Measurements from ENCODE around the gene GREB1L. TPM values are rescaled to one million over a fixed set of nuclear protein-coding genes. Genes with fewer than 3 reads are reported as not detected.

The GREB1L gene
- total RNA-seq, 2 donors from 2014 or later, result 2.0 to 21.6 TPM

DNA sequence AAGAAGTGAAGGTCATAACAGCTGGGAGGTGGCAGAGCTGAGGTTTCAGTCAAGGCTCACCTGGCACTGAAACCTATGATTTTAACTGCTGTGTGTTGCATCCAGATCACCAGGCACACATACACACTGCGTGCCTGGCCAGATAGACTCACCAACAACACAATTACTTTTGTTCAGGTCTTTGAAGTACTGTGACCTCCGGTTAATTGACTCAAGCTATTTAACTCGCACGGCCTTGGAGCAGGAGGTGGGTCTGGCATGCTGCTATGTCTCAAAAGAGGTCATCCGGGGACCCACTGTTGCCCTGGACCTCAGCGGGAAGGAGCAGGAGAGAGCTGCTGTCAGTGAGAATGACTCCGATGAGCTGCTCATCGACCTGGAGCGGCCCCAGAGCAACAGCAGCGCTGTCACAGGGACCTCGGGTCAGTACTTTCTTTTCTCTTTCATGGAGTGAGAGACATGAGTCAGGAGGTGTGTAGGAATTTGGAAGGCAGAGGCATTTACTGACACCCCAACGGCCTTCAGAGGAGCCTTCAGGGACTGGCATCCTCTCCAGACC lies 254.3 kb downstream of the GREB1L start:
- Histone ChIP-seq H3K27me3 (replicated peaks; ENCODE audit: insufficient read depth) (no peaks in the 10 kb centered on the region), H3K36me3 (no peaks in the 10 kb centered on the region), H3K27ac (no peak overlapping the region), H3K4me3 (no peak overlapping the region), H3K4me1 (replicated peaks) (no peaks in the 10 kb centered on the region), H3K9me3 (no peaks in the 10 kb centered on the region)
- DNase-seq (ENCODE audit: low spot score), result no peak
- intact Hi-C loops (cut with DNase I), result no loop called here
- TF ChIP-seq, protein P1, sequence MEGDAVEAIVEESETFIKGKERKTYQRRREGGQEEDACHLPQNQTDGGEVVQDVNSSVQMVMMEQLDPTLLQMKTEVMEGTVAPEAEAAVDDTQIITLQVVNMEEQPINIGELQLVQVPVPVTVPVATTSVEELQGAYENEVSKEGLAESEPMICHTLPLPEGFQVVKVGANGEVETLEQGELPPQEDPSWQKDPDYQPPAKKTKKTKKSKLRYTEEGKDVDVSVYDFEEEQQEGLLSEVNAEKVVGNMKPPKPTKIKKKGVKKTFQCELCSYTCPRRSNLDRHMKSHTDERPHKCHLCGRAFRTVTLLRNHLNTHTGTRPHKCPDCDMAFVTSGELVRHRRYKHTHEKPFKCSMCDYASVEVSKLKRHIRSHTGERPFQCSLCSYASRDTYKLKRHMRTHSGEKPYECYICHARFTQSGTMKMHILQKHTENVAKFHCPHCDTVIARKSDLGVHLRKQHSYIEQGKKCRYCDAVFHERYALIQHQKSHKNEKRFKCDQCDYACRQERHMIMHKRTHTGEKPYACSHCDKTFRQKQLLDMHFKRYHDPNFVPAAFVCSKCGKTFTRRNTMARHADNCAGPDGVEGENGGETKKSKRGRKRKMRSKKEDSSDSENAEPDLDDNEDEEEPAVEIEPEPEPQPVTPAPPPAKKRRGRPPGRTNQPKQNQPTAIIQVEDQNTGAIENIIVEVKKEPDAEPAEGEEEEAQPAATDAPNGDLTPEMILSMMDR (IDR thresholded peaks at IDR 0.05), result no peak
- TF ChIP-seq POLR2A (IDR thresholded peaks at IDR 0.05) (no peak), POLR2AphosphoS5 (IDR thresholded peaks at IDR 0.05) (no peak)
- WGBS, result 77% methylated on average over 12 of the region's 12 CpGs

DNA sequence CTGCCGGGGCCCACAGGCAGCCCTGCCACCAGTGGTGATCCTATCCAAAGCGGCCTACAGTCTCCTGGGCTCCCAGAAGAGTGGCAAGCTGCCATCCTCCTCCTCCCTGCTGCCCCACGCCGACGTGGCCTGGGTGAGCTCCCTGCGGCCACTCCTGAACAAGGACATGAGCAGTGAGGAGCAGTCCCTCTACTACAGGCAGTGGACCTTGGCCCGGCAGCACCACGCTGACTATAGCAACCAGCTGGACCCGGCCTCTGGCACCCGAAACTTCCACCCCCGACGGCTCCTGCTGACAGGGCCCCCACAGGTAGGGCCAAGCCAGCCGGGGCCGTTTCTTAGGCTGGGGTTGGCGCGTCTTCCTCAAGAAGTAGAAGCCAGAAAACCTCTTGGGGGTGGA lies 258.0 kb downstream of the GREB1L start:
- Histone ChIP-seq H3K9me3 (no peaks in the 10 kb centered on the region), H3K36me3 (no peaks in the 10 kb centered on the region), H3K27me3 (replicated peaks; ENCODE audit: insufficient read depth) (no peaks in the 10 kb centered on the region), H3K4me1 (replicated peaks) (no peaks in the 10 kb centered on the region), H3K4me3 (no peak overlapping the region), H3K27ac (no peak overlapping the region)
- WGBS, result 92% methylated on average over 15 of the region's 16 CpGs
- TF ChIP-seq POLR2A (IDR thresholded peaks at IDR 0.05), result no peak
- TF ChIP-seq, protein P1 (IDR thresholded peaks at IDR 0.05), result no peak
- TF ChIP-seq POLR2AphosphoS5 (IDR thresholded peaks at IDR 0.05), result no peak
- DNase-seq (ENCODE audit: low spot score), result no peak
- intact Hi-C loops (cut with DNase I), result no loop called here

DNA sequence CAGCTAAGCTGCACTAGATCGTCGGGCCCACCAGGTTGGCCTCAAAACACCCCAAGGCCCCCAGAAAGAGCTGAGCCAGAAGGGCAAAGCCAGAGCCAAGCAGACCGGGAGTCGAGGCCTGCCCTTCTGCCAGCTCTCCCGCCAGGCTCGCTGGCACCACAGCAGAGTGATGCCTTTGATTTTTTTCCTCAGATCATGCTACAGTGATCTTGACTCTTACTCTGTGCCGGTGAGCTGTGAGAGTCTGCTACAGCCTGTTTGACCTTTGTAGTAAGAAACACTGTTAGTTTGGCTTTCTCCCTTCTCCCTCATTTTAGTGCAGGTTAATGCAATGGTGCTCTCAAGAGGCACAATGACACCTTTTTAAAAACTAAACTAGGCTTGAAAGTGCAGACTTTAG lies 260.6 kb downstream of the GREB1L start:
- WGBS, result 84% methylated on average over 7 of the region's 7 CpGs
- H3K4me3 ChIP-seq, result no peak overlapping the region
- TF ChIP-seq, protein P1 (IDR thresholded peaks at IDR 0.05), result no peak
- no peak for TF ChIP-seq POLR2A (IDR thresholded peaks at IDR 0.05)
- no peak for TF ChIP-seq POLR2AphosphoS5 (IDR thresholded peaks at IDR 0.05)
- no peak for DNase-seq (ENCODE audit: low spot score)
- intact Hi-C loops (cut with DNase I), result no loop called here
- H3K4me1 ChIP-seq (replicated peaks), result no peaks in the 10 kb centered on the region
- no peaks in the 10 kb centered on the region for H3K9me3 ChIP-seq
- H3K27ac ChIP-seq, result no peak overlapping the region
- no peaks in the 10 kb centered on the region for H3K27me3 ChIP-seq (replicated peaks; ENCODE audit: insufficient read depth)
- H3K36me3 ChIP-seq, result no peaks in the 10 kb centered on the region

DNA sequence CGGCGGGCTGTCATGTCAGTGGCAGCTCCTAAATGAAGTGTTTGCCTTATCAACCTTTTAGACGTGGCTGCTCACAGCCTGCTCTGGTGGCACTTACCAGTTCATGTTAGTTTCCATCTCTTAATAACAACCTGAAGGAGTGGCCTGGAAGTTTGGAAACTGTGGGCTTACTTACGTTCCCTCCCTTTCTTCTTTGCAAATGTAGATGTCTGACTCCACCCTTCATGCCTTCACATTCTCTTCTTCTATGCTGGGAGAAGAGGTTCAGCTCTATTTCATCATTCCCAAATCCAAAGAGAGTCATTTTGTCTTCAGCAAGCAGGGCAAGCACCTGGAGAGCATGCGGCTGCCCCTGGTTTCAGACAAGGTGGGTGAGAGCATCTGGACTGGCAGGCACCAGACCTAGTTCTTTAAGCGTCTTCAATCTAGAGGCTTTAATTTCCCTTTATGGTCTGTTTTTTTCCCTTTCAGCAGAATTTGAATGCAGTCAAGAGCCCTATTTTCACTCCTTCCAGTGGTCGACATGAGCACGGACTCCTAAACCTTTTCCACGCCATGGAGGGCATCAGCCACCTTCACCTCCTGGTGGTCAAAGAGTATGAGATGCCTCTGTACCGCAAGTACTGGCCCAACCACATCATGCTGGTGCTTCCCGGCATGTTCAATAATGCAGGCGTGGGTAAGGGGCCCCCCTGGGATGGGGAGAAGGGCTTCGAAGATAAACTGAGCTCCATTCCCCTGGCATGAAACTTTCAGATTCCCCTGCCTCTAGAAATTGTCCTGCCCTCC lies 266.1 kb downstream of the GREB1L start:
- H3K4me1 ChIP-seq (replicated peaks), result no peaks in the 10 kb centered on the region
- no peak for DNase-seq (ENCODE audit: low spot score)
- no peaks in the 10 kb centered on the region for H3K9me3 ChIP-seq
- no peaks in the 10 kb centered on the region for H3K36me3 ChIP-seq
- TF ChIP-seq POLR2AphosphoS5 (IDR thresholded peaks at IDR 0.05) (no peak), POLR2A (IDR thresholded peaks at IDR 0.05) (no peak)
- TF ChIP-seq, protein P1 (IDR thresholded peaks at IDR 0.05), result no peak
- 88% methylated on average over 13 of the region's 13 CpGs for WGBS
- H3K27ac ChIP-seq, result no peak overlapping the region
- no peak overlapping the region for H3K4me3 ChIP-seq
- intact Hi-C loops (cut with DNase I), result no loop called here
- H3K27me3 ChIP-seq (replicated peaks; ENCODE audit: insufficient read depth), result no peaks in the 10 kb centered on the region

GRCh38 chr18:21509062-21509461 lies 267.0 kb downstream of the GREB1L start:
- 82% methylated on average over 5 of the region's 5 CpGs for WGBS
- Histone ChIP-seq H3K9me3 (no peaks in the 10 kb centered on the region), H3K27ac (no peak overlapping the region), H3K27me3 (replicated peaks; ENCODE audit: insufficient read depth) (no peaks in the 10 kb centered on the region), H3K4me1 (replicated peaks) (no peaks in the 10 kb centered on the region), H3K4me3 (no peak overlapping the region), H3K36me3 (no peaks in the 10 kb centered on the region)
- TF ChIP-seq POLR2A (IDR thresholded peaks at IDR 0.05) (no peak), POLR2AphosphoS5 (IDR thresholded peaks at IDR 0.05) (no peak)
- TF ChIP-seq, protein P1 (IDR thresholded peaks at IDR 0.05), result no peak
- intact Hi-C loops (cut with DNase I), result no loop called here
- DNase-seq (ENCODE audit: low spot score), result no peak

All from prostate gland (tissue), 2 donors.